T47D (cell line): Measurements from ENCODE around the gene LDLRAD3.
A peak's percentile ranks its signal among the peaks of the same experiment; 100 is the strongest.

Experiments used
- DNase-seq, 2 experiments: peaks; one replicate each; pipeline versions ENCODE4 v3.0.0 to v3.0.0-alpha.2; 2011 to 2012; ENCODE audit warnings: low read depth in 1 of 2, low spot score in 1 of 2
- JUND ChIP-seq: IDR thresholded peaks from 2 replicates; pipeline ENCODE4 v1.6.1; 2012; ENCODE audit warnings: low read depth
- in situ Hi-C: cut with HindIII; loops from 2 replicates; pipeline ENCODE4 v1.10.0; 2016; ENCODE audit warnings: low sequenced_read_pairs, low pct_unique_long_range_greater_than_20kb

LDLRAD3 gene

DNA sequence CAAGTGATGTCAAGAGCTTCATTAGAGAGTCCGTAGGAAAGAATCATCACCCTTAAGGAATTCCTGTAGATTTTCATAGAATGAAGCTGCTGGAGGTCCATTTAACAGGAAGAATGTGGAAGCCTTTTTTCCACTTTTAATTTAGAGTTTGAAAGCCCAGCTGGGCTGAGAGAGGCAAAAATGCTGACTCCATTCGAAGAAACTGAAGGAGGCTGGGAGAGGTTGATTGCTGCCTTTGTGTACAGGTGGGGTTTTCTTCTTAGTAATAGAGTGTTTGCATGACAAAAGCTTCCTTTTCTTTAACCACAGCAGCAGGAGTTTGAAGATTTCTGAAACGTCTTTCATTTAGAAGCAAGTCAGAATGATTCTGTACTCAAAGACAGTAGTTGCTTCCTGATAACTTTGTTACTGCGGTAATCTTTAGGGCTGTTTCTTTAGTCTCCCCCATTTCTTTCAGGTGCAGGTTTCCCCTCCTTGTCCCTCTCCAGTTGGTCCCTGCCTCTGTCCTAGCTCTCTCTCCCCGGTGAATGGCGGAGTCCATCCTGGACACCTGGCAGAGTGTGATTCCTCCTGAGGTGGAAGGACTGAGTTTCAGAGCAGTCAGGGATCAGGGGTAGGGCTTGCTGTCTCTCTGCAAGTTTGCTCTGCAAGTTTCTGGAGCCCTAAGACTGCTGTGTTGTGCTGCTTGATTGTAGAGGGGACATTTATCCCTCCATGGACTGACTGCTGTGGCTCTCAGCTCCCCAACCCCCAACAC lies 166.2 kb downstream of the LDLRAD3 start:
- in situ Hi-C loops = no loop called here
- no peak for DNase-seq
- no peak for TF ChIP-seq JUND

DNA sequence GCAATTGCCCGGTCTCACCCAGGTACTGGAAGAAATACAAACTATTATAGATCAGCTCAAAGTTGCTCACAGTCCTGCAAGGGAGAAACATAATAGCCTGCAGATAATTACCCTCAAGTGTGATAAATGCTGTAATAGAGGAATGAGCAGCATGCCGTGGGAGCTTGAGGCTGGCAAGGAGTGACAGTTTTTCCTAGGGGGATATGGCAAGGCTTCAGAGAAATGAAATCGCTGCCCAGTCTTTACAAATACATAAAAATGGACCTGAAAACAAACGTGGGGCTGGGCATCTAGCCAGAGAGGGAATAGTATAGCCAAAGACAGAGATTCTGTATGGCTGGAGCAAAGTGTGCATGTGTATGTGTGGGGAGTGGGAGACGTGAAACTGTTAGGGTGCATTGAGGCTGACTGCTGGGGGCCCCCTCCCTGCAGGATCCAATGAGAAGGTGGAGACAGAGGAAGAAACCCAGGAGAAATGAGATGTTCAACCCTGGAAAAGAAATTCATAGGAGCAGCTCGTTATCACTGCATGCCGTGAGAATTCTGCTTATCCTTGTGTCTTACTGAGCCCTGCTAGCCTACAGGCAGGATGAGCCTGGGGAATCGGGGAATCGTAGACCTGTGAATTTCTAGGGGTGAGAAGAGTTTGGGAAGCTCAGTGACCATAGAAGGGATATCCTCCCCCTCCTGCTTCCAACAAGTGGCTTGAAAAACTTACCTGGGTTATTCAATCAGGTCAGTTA lies 167.0 kb downstream of the LDLRAD3 start:
- in situ Hi-C loops = no loop called here
- DNase-seq = peak in 1 of 2 experiments; percentile 45
- TF ChIP-seq JUND = no peak

DNA sequence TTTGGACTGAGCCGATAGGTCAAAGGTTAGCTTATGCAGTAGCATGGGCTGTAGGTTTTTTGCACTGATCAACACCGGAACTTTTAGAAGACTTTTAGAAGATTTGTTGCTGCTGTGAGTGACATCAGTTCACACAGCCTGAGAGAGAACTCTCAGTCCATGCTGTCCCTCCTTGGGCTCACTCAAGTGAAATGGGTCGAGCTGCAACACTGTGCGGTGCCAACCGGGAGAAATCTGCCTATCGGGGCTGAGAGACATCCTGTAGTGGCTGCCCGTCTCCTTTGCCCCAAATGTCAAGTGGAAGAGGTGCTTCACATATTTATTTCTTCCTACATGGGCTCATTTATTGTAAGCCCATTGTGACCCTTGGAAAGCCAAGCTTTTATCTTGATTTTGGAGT lies 170.2 kb downstream of the LDLRAD3 start:
- in situ Hi-C loops = no loop called here
- no peak for TF ChIP-seq JUND
- no peak for DNase-seq

DNA sequence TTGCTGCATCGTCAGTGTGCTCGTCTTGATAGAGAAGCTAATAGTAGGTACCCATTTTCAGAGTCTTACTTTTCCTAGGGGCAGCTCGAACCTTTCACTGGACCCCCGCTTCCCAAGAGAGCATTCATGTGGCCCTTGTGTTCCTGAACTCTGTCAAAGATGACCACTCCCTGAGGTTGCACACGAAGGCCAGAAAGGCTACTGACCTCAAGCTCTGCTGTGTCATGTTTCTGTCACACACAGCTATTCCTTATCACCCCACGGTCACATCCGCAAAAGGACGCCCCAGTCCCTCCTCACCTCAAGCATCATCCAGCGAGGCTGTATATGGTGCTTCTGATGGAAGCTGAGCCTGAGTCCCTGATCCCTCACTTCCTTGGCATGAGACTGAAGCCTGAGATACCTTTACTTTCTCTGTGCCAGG lies 171.5 kb downstream of the LDLRAD3 start:
- TF ChIP-seq JUND = no peak
- no peak for DNase-seq
- in situ Hi-C loops = no loop called here

DNA sequence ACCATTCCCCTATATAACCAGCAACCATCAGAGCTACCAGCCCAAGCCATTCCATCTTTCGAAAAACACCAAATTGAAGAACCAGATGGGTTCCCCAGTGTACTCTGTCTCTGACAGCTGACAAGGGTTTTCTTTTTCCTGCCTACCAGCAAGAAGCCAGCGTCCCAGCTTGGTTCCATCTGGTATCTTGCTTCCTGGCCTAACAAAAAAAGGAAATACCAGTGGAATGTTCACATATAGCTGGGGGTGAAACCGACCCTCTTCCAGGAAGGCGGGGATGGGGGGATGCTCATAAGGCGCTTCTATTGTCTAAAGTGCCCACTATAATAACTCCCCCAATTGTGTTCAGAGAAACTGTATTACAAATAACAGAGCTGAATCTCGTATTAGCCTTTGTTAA lies 172.3 kb downstream of the LDLRAD3 start:
- in situ Hi-C loops = no loop called here
- no peak for TF ChIP-seq JUND
- no peak for DNase-seq

DNA sequence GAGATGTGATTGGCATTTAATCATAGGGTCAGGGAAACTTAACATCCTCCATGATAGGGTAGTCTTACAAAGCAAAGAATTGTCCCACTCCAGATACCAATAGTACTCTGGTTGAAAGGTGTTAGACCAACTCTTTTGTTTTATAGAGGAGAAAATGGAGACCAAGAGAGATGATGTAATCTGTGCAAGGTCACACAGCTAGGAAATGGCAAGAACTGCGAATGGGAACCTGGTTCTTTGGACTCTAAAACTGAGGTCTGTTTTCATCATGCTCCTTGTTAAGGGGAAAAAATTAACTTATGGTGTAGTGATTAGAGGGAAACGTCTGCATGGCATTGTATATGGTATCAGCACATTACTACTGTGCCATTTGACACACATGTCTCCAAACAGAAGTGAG lies 174.2 kb downstream of the LDLRAD3 start:
- no peak for TF ChIP-seq JUND
- in situ Hi-C loops = no loop called here
- DNase-seq = no peak

DNA sequence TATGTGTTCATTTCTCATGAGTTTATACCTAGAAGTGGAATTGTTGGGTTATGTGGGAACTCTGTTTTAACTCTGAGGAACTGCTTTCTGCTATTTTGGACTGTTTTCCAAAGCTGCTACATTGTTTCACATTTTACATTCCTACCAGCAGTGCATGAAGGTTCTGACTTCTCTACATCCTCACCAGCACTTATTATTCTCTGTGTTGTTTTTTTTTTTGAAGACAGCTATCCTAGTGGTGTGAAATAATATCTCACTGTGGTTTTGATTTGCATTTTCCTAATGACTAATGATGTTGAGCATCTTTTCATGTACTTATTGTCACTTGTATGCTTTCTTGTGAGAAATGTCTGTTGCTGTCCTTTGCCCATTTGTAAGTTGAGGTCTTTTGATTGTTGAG lies 175.4 kb downstream of the LDLRAD3 start:
- in situ Hi-C loops = no loop called here
- no peak for TF ChIP-seq JUND
- no peak for DNase-seq

DNA sequence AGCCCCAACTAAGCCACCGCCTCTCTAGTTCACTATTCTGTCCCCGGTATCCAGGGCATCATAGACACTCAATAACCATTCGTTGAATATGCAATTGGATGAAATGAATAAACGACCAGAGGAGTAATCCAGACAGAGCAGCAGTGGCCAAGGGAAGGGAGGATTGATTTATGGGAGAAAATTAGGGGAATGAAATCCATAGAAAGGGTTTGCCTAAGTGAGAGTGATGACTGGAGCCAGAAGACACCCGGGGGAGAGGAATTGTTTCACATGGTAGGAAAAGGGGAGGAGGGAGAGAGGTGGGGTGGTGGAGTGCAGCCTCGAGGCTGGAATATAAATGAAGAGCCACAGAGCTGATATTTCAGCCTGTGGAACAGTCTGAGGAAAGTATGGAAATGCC lies 177.2 kb downstream of the LDLRAD3 start:
- in situ Hi-C loops = no loop called here
- DNase-seq = no peak
- TF ChIP-seq JUND = no peak

DNA sequence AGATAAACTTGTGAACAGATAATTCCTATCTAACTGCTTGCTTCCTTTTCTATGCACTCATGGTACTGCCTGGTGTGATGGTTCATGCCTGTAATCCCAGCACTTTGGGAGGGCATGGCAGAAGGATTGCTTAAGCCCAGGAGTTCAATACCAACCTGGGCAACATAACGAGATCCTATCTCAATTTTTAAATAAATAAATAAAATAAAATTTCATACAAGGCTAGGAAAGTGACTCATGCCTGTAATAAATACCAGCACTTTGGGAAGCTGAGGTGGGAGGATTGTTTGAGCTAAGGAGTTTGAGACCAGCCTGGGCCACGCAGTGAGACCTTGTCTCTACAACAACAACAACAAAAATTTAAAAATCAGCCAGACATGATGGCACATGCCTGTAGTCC lies 178.8 kb downstream of the LDLRAD3 start:
- in situ Hi-C loops = no loop called here
- DNase-seq = peak in 1 of 2 experiments; percentile 26
- TF ChIP-seq JUND = no peak

DNA sequence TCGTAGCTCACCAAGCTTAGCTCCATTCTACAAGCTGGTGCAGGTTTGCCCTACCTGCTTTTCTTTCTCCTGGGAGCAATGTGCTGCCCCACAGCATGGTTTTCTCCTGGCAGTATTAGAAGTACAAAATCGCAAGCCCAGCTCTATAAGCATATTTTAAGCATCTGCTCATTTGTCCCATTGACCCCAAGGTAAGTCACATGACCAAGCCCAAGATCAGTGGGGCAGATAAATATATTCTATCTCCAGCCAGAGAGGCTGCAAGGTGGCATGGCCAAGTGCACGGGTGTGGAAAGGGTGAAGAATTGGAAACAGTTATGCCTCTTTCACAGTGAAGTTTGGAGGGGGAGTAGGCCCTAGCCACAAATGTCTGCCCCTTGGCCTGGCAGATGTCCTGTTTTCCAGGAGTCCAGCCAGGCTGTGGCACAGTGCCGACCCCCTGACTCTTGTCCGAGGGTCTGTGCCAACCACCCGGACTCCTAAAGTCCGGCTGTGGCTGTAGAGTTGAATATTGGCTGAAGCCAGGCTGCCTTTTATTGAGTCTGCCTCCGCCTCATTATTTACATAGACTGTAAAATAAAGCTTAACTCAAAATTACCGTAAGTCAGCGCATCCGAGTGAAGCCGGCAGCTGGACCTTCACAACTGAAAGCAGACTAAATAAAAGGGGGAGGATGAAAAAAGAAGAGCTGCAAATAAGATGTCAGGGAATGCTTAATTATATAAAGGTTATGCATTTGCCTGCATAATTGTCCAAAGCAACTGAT lies 179.7 kb downstream of the LDLRAD3 start:
- no peak for DNase-seq
- no peak for TF ChIP-seq JUND
- in situ Hi-C loops = no loop called here

DNA sequence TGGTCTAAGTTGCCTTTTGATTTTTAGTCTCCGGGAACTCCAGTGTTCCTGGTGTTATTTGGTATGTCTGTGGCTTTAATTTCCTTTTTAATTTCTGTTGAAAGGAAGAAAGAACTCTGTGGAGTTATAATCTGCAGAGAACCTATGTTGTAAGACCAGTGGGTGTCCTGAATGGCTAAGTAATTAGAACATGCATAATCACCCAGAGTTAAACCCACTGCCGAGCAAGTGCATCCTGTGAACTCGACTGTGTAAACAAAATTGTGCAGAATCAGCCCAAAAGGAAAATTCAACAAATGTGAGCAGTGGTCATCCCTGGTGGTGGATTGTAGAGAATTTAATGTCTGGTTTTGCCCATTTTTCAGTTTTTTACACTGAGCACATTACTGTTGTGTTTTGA lies 182.8 kb downstream of the LDLRAD3 start:
- in situ Hi-C loops = no loop called here
- TF ChIP-seq JUND = no peak
- no peak for DNase-seq

DNA sequence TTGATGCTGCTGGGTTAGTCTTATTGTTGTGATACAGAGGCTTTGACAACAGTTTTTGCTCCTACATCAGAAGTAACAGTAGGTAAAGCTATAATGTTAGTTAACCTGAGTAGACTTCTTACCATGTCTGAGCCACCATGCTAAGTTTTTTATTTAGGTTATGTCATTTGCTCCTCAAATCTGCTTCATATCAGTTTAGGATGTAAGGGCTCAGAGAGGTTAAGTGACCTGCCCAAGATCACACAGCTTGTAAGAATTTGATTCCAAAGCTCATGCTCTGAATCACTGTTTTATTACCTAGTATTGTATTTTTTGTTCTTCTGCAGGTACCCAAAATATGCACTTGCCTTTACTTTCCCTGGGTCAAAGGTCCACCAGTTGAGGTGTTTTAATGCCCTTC lies 183.7 kb downstream of the LDLRAD3 start:
- in situ Hi-C loops = no loop called here
- TF ChIP-seq JUND = no peak
- no peak for DNase-seq

DNA sequence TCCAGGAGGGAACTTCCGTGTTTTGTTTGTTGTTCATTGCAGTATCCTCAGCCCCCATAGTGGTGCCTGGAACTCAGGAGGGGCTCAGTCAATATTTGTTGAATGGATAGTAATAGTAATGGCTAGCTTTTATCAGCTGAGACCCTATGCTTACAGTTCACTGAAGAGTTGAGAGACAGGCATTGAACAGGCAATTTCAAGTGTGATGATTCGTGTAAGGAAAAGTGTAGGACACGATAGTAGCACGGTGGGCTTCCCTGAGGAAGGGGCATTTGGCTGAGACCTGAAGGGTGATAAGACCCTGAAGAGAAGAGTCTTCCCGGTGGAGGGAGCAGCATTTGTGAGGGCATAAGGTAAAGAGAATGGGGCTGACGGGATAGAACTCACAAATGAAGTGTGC lies 186.1 kb downstream of the LDLRAD3 start:
- TF ChIP-seq JUND = no peak
- DNase-seq = no peak
- in situ Hi-C loops = no loop called here
